HL-60 (cell line): Measurements from ENCODE around the gene TNS2.

Experiments used
- DNase-seq, 2 experiments: peaks; one replicate each; pipeline ENCODE4 v3.0.0-alpha.2; 2010 to 2020; ENCODE audit warnings: low read depth in 1 of 2, low spot score in 1 of 2
- H3K27ac ChIP-seq: fragments of 250-450 bp; sonication (Bioruptor Pico); replicated peaks from 2 replicates; pipeline ENCODE4 v1.5.1; 2020; ENCODE audit warnings: mild to moderate bottlenecking, moderate library complexity
- H3K27me3 ChIP-seq: fragments of 250-450 bp; sonication (Bioruptor Pico); 2 replicates; pipeline ENCODE4 v1.5.1; 2021; ENCODE audit warnings: mild to moderate bottlenecking, moderate library complexity; ENCODE audit not compliant: insufficient read depth, poor library complexity, severe bottlenecking
- H3K4me3 ChIP-seq: replicated peaks from 2 replicates; pipeline ENCODE4 v1.5.1; 2011; ENCODE audit warnings: mild to moderate bottlenecking, control low read depth, low read length; ENCODE audit not compliant: insufficient read depth
- CTCF ChIP-seq: IDR thresholded peaks from one replicate; pipeline ENCODE4 v1.5.1; 2011; ENCODE audit warnings: low read length, control low read depth, inconsistent platforms; ENCODE audit not compliant: insufficient read depth
- GABPA ChIP-seq: IDR thresholded peaks from 2 replicates; pipeline ENCODE4 v1.6.1; 2012; ENCODE audit warnings: low read depth
- POLR2AphosphoS5 ChIP-seq: IDR thresholded peaks from 2 replicates; pipeline ENCODE4 v1.6.1; 2012; ENCODE audit warnings: low read depth
- REST ChIP-seq: IDR thresholded peaks from 2 replicates; pipeline ENCODE4 v1.6.1; 2012; ENCODE audit warnings: low read depth; ENCODE audit not compliant: insufficient replicate concordance
- SPI1 ChIP-seq: IDR thresholded peaks from 2 replicates; pipeline ENCODE4 v1.6.1; 2012; ENCODE audit warnings: low read depth, mild to moderate bottlenecking, borderline replicate concordance

Gene TNS2

DNA sequence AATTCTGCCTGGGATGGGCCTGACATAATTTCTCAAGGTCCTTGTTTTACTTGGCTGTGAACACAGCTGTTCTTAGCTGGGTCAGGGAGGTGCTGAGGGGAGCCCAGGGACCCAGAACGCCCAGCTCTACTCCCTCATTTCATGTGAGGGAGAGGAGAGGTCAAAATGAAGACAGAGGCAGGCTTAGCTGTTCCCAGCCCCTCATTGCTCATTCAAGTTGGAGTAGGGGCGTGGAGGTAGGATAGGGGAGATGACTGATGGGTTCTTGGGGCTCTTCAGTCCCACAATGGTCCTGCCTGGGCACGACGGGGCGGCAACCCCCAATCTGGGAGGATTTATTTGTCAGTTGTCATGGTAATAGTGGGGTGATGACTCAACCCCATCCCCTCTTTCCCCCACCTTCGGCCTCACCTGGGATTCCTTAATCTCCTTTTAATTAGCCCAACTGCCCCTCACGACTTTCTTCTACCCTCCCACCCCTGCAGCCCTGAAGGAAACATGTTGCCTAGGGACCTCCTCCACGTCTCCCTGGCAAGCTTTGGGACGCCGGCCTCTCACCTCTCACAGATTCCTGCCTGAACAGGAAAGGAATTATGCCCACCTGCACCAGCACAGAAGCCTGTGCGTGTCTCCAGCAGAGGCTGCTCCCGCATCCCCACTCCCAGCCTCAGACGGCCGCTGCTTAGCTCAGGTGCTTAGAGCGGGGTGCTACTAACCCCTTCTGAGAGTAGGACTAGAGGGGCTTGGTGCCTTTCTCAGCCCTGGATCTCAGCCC lies 19.1 kb downstream of the TNS2 start:
- DNase-seq = no peak
- Histone ChIP-seq H3K4me3 (no peak overlapping the region), H3K27me3 (no peaks in the 10 kb centered on the region), H3K27ac (no peak overlapping the region)
- no peak for TF ChIP-seq REST
- TF ChIP-seq POLR2AphosphoS5 = no peak
- TF ChIP-seq SPI1 = no peak
- TF ChIP-seq GABPA = no peak
- TF ChIP-seq CTCF = no peak

- H3K27me3 ChIP-seq = no peaks in the 10 kb centered on the region
- no peak overlapping the region for H3K27ac ChIP-seq
- TF ChIP-seq SPI1 (no peak), CTCF (no peak), POLR2AphosphoS5 (no peak), REST (no peak)
- no peak for DNase-seq
- H3K4me3 ChIP-seq = no peak overlapping the region
Observed at GRCh38 chr12:53069621-53070410, 20.0 kb downstream of the TNS2 start.

DNA sequence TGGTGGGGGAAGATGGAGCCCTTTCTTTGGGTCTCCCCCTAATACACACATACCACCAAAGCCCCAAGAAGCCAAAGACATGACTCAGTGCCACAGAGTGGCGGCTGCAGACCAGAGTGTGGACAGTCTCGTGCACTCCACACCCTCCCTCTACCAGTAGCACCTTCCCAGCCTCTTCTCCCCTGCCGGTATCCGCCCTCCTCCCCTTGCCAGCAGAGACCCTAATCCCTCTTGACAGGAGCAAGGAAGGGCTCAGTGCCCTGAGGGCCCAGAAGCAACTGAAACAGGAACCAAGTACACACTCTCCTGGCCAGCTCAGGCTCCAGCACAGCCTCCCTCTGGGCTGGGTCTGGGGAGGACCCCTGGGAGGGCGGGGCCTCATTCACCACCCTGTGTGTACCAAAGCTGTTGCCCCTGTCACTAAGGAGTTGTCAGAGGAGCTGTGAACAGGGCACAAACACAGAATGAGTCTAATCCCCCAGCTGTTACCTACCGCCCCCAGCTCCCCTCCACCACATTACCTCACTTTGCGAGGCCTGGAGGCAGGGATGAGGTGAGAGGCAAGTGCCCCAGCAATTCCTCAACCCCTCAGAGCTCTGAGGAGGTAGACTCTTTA lies 21.1 kb downstream of the TNS2 start:
- DNase-seq = no peak
- Histone ChIP-seq H3K27ac (no peak overlapping the region), H3K4me3 (no peak overlapping the region), H3K27me3 (no peaks in the 10 kb centered on the region)
- TF ChIP-seq GABPA = no peak
- TF ChIP-seq POLR2AphosphoS5 = no peak
- no peak for TF ChIP-seq REST
- TF ChIP-seq SPI1 = no peak
- no peak for TF ChIP-seq CTCF
